ENCODE results near the gene ANKS6. TPM values are rescaled to one million over a fixed set of nuclear protein-coding genes. Genes with fewer than 3 reads are reported as not detected.

The ANKS6 gene
- total and polyA plus RNA-seq, 10 of the 15 experiments (the other 5 are each of a cell fraction or from before 2014, with no cell fraction given) = 2.0 to 16.2 (median 6.1) TPM

GRCh38 chr9:98823666-98824334 lies 27.4 kb upstream of the ANKS6 start:
- 69% methylated on average over 3 of the region's 3 CpGs for WGBS (ENCODE audit: insufficient coverage, insufficient replicate concordance, low lambda C conversion rate, missing lambda C conversion rate)
- SMC1A ChIA-PET (ENCODE audit: uncharacterized antibody, unreplicated experiment) = no interaction called here
- H3K4me1 ChIP-seq (ENCODE audit: control insufficient read depth, insufficient read depth, low read length) = no peaks in the 10 kb centered on the region
- no TSS peak for BruUV-seq (replicated peaks)
- DNase-seq (ENCODE audit: low read depth, low spot score) (no peak), ATAC-seq (no peak), FAIRE-seq (no peak)
- no peaks in the 10 kb centered on the region for H3K27me3 ChIP-seq (replicated peaks in 1 of 2; ENCODE audit: control insufficient read depth in 2 of 2, insufficient read depth in 2 of 2, low read length in 1 of 2)
- RAD21 ChIA-PET (ENCODE audit: unreplicated experiment) = no interaction called here
- no peak overlapping the region for H3K4me3 ChIP-seq
- H4K20me1 ChIP-seq (ENCODE audit: control insufficient read depth, insufficient read depth) = no peaks in the 10 kb centered on the region
- H3K79me2 ChIP-seq (ENCODE audit: control insufficient read depth, insufficient read depth, low read length) = no peaks in the 10 kb centered on the region
- POLR2A ChIA-PET = no interaction called here
- CTCF ChIA-PET = no interaction called here
- H2AFZ ChIP-seq (ENCODE audit: control insufficient read depth, low read depth, low read length) = no peak overlapping the region
- H3K36me3 ChIP-seq (ENCODE audit: control insufficient read depth in 2 of 2, insufficient read depth in 2 of 2, low read length in 1 of 2) = no peaks in the 10 kb centered on the region
- no peak overlapping the region for H3K9ac ChIP-seq (ENCODE audit: control insufficient read depth, insufficient read depth, low read length)
- H3K9me3 ChIP-seq (replicated peaks; ENCODE audit: control insufficient read depth, insufficient read depth, low read length) = no peaks in the 10 kb centered on the region
- in situ Hi-C loops (cut with MboI) = no loop called here
- intact Hi-C loops (cut with micrococcal nuclease; ENCODE audit: unreplicated experiment) = no loop called here
- TF ChIP-seq NR2F1 (conservative IDR thresholded peaks at IDR 0.05) (no peak), RAD51 (IDR thresholded peaks at IDR 0.05) (no peak), NFYB (IDR thresholded peaks at IDR 0.05; ENCODE audit: insufficient read depth, low read depth, low read length) (no peak), ATF3 (IDR thresholded peaks at IDR 0.05; ENCODE audit: borderline replicate concordance, extremely low read depth, low read depth, low read length) (no peak), NRF1 (conservative IDR thresholded peaks at IDR 0.05; ENCODE audit: low read depth, low read length) (no peak), BRCA1 (IDR thresholded peaks at IDR 0.05; ENCODE audit: low read depth, low read length) (no peak), SIX5 (IDR thresholded peaks at IDR 0.05; ENCODE audit: low read depth, low read length, severe bottlenecking) (no peak), NFXL1 (IDR thresholded peaks at IDR 0.05; ENCODE audit: borderline replicate concordance) (no peak), HSF1 (IDR thresholded peaks at IDR 0.05; ENCODE audit: low read depth, low read length) (no peak), IRF4 (IDR thresholded peaks at IDR 0.05; ENCODE audit: low read depth, low read length) (no peak), CREM (IDR thresholded peaks at IDR 0.05; ENCODE audit: low read depth) (no peak), NBN (IDR thresholded peaks at IDR 0.05) (no peak)
- TF ChIP-seq, protein P1, sequence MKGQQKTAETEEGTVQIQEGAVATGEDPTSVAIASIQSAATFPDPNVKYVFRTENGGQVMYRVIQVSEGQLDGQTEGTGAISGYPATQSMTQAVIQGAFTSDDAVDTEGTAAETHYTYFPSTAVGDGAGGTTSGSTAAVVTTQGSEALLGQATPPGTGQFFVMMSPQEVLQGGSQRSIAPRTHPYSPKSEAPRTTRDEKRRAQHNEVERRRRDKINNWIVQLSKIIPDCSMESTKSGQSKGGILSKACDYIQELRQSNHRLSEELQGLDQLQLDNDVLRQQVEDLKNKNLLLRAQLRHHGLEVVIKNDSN (IDR thresholded peaks at IDR 0.05; ENCODE audit: borderline replicate concordance, extremely low read length, insufficient read depth, low read depth, low read length) = no peak
- TF ChIP-seq, protein P2, sequence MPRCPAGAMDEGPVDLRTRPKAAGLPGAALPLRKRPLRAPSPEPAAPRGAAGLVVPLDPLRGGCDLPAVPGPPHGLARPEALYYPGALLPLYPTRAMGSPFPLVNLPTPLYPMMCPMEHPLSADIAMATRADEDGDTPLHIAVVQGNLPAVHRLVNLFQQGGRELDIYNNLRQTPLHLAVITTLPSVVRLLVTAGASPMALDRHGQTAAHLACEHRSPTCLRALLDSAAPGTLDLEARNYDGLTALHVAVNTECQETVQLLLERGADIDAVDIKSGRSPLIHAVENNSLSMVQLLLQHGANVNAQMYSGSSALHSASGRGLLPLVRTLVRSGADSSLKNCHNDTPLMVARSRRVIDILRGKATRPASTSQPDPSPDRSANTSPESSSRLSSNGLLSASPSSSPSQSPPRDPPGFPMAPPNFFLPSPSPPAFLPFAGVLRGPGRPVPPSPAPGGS (IDR thresholded peaks at IDR 0.05; ENCODE audit: borderline replicate concordance, insufficient read depth, low read depth, low read length, poor library complexity, severe bottlenecking) = no peak
- TF ChIP-seq, protein P3, sequence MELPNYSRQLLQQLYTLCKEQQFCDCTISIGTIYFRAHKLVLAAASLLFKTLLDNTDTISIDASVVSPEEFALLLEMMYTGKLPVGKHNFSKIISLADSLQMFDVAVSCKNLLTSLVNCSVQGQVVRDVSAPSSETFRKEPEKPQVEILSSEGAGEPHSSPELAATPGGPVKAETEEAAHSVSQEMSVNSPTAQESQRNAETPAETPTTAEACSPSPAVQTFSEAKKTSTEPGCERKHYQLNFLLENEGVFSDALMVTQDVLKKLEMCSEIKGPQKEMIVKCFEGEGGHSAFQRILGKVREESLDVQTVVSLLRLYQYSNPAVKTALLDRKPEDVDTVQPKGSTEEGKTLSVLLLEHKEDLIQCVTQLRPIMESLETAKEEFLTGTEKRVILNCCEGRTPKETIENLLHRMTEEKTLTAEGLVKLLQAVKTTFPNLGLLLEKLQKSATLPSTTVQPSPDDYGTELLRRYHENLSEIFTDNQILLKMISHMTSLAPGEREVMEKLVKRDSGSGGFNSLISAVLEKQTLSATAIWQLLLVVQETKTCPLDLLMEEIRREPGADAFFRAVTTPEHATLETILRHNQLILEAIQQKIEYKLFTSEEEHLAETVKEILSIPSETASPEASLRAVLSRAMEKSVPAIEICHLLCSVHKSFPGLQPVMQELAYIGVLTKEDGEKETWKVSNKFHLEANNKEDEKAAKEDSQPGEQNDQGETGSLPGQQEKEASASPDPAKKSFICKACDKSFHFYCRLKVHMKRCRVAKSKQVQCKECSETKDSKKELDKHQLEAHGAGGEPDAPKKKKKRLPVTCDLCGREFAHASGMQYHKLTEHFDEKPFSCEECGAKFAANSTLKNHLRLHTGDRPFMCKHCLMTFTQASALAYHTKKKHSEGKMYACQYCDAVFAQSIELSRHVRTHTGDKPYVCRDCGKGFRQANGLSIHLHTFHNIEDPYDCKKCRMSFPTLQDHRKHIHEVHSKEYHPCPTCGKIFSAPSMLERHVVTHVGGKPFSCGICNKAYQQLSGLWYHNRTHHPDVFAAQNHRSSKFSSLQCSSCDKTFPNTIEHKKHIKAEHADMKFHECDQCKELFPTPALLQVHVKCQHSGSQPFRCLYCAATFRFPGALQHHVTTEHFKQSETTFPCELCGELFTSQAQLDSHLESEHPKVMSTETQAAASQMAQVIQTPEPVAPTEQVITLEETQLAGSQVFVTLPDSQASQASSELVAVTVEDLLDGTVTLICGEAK (IDR thresholded peaks at IDR 0.05; ENCODE audit: borderline replicate concordance) = no peak
- no peak overlapping the region for H3K27ac ChIP-seq (ENCODE audit: control insufficient read depth, insufficient read depth)
- H3K4me2 ChIP-seq (ENCODE audit: control insufficient read depth, insufficient read depth) = no peak overlapping the region
